ENCODE results near the gene SLC27A3.
A peak's percentile ranks its signal among the peaks of the same experiment; 100 is the strongest.

Gene SLC27A3

DNA sequence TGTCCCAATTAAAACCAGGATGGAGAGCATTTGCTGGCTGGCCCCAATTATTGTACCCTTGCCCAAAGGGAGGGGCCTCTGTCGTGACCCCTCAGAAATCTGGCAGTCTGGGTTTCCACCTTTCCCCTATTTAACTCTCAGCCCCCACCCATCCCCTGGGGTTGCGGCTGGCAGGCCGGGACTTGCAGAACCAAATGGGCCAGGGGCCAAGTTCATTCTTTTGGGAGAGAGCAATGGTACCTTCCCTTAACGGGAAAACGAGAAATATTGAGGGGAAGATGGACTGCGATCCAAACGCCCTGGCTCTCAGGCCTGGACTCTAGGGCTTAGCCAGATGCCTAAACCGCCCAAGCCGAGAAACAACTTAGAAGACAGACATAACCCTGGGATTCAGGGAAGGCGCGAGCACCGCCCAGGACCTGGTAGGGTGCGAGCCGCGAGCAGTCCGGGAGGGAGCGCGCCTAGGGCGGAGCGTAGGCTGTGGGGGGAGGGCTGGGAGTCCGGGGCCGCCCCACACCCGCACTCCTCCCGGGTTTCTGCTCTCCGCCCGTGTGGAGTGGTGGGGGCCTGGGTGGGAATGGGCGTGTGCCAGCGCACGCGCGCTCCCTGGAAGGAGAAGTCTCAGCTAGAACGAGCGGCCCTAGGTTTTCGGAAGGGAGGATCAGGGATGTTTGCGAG lies at the start of gene SLC27A3:
TSS of gene SLC27A3 (plus strand) at position 628 of the 678 bp plus-strand sequence. CDS start 91 bp downstream, outside the sequence.
- TF ChIP-seq CTCF (IDR thresholded peaks at IDR 0.05; ENCODE audit: low read depth, low read length) = no peak
- DNase-seq = peak; percentile 97
- Histone ChIP-seq H3K27ac (peak within 1 kb of the TSS; percentile 65), H3K4me3 (ENCODE audit: low read depth, low read length) (peak within 1 kb of the TSS; percentile 67), H3K27me3 (ENCODE audit: insufficient read depth, low read depth, severe bottlenecking) (no peaks in the 10 kb centered on the region), H3K36me3 (peaks cover 39% of the 10 kb centered on the region), H3K9me3 (ENCODE audit: severe bottlenecking) (no peaks in the 10 kb centered on the region)

DNA sequence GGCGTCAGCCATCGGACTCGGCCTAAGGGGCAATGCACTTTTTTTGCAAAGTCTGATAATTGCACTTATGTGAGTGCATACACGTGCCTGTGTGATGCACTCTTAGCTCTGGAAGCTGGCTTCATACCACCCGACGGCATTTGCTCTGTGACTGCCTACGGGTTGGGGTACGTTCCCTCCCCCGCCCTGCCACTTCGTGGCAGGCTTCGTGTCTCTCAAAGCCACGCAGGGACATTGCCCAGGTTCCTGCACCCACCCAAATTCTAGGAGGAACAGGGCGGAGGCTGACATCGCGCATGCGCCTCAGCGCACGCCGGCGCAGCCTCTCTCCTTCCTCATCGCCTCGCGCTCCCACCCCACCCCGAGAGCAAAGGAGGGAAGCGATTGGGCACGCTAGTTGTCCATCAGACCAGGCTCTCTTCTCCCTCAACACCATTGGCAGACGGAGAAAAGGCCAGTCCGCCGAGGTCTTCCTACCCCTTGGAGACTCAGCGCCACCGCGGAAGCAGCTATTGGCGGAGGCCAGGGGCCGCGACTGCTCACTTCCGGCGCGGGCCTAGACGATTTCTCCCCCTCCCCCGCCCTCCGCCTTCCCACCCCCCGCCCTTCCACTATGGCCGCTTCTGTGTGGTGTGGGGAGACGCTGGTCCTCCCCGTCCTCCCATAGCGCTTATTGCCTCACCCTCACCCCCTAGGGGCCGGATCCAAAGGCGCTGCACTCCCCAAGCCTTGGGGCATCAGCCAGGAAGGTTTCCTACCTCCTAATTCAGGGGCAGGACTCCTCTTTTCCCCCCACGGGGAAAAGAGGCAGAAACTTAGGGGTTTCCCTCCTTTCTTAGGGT lies 47.5 kb upstream of the SLC27A3 start, which contains the start of gene INTS3:
TSS of gene INTS3 (plus strand) at position 588 of the 842 bp plus-strand sequence. CDS start 585 bp downstream, outside the sequence.
- Histone ChIP-seq H3K9me3 (ENCODE audit: severe bottlenecking) (no peaks in the 10 kb centered on the region), H3K4me3 (ENCODE audit: low read depth, low read length) (peak within 1 kb of the TSS; percentile 92), H3K36me3 (peaks cover 11% of the 10 kb centered on the region), H3K27me3 (ENCODE audit: insufficient read depth, low read depth, severe bottlenecking) (no peaks in the 10 kb centered on the region), H3K27ac (peak within 1 kb of the TSS; percentile 93)
- TF ChIP-seq CTCF (IDR thresholded peaks at IDR 0.05; ENCODE audit: low read depth, low read length) = peak; percentile 54
- DNase-seq = peak; percentile 100

DNA sequence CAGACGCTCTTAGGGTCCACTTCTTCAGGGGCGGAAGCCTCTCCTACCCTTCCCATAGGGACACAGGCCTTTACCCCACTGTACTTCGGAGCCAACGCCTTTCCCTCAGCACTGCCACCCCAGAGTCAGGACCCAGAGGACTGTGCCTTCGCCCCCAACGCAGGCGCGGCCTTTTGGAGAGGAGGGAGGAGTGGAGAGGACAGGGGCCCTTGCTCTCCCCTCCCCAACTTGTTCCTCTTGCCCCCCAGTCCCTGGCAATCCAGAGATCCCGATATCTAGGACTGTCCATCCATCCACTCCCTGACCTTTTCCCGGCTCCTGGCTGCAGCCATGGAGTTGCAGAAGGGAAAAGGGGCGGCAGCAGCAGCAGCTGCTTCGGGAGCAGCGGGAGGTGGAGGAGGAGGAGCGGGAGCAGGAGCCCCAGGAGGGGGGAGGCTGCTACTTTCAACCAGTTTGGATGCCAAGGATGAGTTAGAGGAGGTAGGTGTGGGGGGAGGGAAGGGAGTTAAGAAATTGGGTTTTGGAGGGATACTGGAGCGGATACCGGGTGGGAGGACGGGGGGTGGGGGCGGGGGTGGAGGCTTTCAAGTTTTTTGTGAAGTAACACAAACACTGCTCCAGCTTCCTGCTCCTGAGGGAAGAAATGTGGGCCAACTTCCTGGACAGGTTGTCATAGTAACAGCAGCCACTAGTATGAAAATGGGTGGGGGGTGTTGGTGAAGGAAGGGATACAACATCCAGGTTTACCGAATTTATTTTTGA lies 46.7 kb upstream of the SLC27A3 start:
- Histone ChIP-seq H3K27me3 (ENCODE audit: insufficient read depth, low read depth, severe bottlenecking) (no peaks in the 10 kb centered on the region), H3K9me3 (ENCODE audit: severe bottlenecking) (no peaks in the 10 kb centered on the region), H3K36me3 (peaks cover 14% of the 10 kb centered on the region), H3K27ac (peak overlapping the region; percentile 93), H3K4me3 (ENCODE audit: low read depth, low read length) (peak overlapping the region; percentile 92)
- DNase-seq = peak; percentile 81
- no peak for TF ChIP-seq CTCF (IDR thresholded peaks at IDR 0.05; ENCODE audit: low read depth, low read length)

GRCh38 chr1:153730468-153730988 lies 44.7 kb upstream of the SLC27A3 start:
- Histone ChIP-seq H3K27me3 (ENCODE audit: insufficient read depth, low read depth, severe bottlenecking) (no peaks in the 10 kb centered on the region), H3K27ac (no peak overlapping the region), H3K4me3 (ENCODE audit: low read depth, low read length) (no peak overlapping the region), H3K9me3 (ENCODE audit: severe bottlenecking) (no peaks in the 10 kb centered on the region), H3K36me3 (peaks cover 16% of the 10 kb centered on the region)
- no peak for DNase-seq
- TF ChIP-seq CTCF (IDR thresholded peaks at IDR 0.05; ENCODE audit: low read depth, low read length) = no peak

DNA sequence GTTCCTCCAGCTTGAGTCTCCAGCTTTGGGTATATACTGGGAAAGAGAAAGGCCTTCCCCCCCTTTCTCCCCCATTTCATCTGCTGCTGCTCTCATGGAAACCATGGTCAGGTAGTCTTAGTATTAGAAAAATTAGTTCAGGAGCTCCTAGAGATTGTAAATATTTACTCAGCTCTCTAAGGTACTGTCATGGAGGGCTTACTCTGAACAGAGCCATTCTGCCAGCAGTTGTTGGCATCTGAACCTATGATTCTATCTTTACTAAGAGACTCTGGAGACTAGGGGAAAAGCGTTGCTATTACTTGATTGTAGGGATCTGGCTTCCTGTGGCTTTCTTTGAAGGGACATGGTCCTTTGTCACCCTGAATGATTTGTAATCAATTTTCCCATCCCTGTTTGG lies 41.2 kb upstream of the SLC27A3 start:
- Histone ChIP-seq H3K4me3 (ENCODE audit: low read depth, low read length) (no peak overlapping the region), H3K9me3 (ENCODE audit: severe bottlenecking) (no peaks in the 10 kb centered on the region), H3K27me3 (ENCODE audit: insufficient read depth, low read depth, severe bottlenecking) (no peaks in the 10 kb centered on the region), H3K36me3 (peaks cover 21% of the 10 kb centered on the region), H3K27ac (peak overlapping the region; percentile 27; the same call in 1 of the 2 replicates)
- TF ChIP-seq CTCF (IDR thresholded peaks at IDR 0.05; ENCODE audit: low read depth, low read length) = no peak
- DNase-seq = no peak

All from WERI-Rb-1 (cell line).